Measurements from ENCODE around the gene AKT1S1. TPM values are rescaled to one million over a fixed set of nuclear protein-coding genes. Genes with fewer than 3 reads are reported as not detected.

AKT1S1 gene
- total RNA-seq, 1 experiment from 2014 or later: 65.2 TPM

GRCh38 chr19:49892716-49893115 is 15.6 kb upstream of the AKT1S1 start:
- Mint-ChIP-seq H3K27ac (ENCODE audit: unreplicated experiment) (no peak overlapping the region), H3K4me3 (ENCODE audit: low read depth, unreplicated experiment) (no peak overlapping the region), H3K9me3 (ENCODE audit: low read depth, unreplicated experiment) (no peaks in the 10 kb centered on the region), H3K4me1 (ENCODE audit: low read depth, unreplicated experiment) (peaks cover 18% of the 10 kb centered on the region), H3K36me3 (ENCODE audit: insufficient read depth, unreplicated experiment) (peaks cover 32% of the 10 kb centered on the region), H3K27me3 (ENCODE audit: unreplicated experiment) (peaks cover 17% of the 10 kb centered on the region)
- no TSS peak for BruUV-seq (replicated peaks)
- CTCF ChIA-PET: no interaction called here
- no peak for TF ChIP-seq CTCF (IDR thresholded peaks at IDR 0.05; ENCODE audit: unreplicated experiment)
- no peak for DNase-seq
- intact Hi-C loops (cut with micrococcal nuclease; ENCODE audit: unreplicated experiment): no loop called here

- Mint-ChIP-seq H3K27me3 (ENCODE audit: unreplicated experiment) (peaks cover 17% of the 10 kb centered on the region), H3K4me3 (ENCODE audit: low read depth, unreplicated experiment) (no peak overlapping the region), H3K4me1 (ENCODE audit: low read depth, unreplicated experiment) (peaks cover 5% of the 10 kb centered on the region), H3K27ac (ENCODE audit: unreplicated experiment) (peak overlapping the region; percentile 19), H3K9me3 (ENCODE audit: low read depth, unreplicated experiment) (no peaks in the 10 kb centered on the region), H3K36me3 (ENCODE audit: insufficient read depth, unreplicated experiment) (peaks cover 27% of the 10 kb centered on the region)
- intact Hi-C loops (cut with micrococcal nuclease; ENCODE audit: unreplicated experiment): no loop called here
- no peak for TF ChIP-seq CTCF (IDR thresholded peaks at IDR 0.05; ENCODE audit: unreplicated experiment)
- BruUV-seq (replicated peaks): no TSS peak
- CTCF ChIA-PET: no interaction called here
- DNase-seq: no peak
Observed at GRCh38 chr19:49891393-49891792, 14.2 kb upstream of the AKT1S1 start.

- no peaks in the 10 kb centered on the region for H3K9me3 Mint-ChIP-seq (ENCODE audit: low read depth, unreplicated experiment)
- CTCF ChIA-PET: interaction anchor here (0.7 kb wide), 1 partner anchor 1733 kb away, joined by 10 read pairs; no protein-coding TSS in a partner anchor
- no peaks in the 10 kb centered on the region for H3K4me1 Mint-ChIP-seq (ENCODE audit: low read depth, unreplicated experiment)
- BruUV-seq (replicated peaks): no TSS peak
- intact Hi-C loops (cut with micrococcal nuclease; ENCODE audit: unreplicated experiment): no loop called here
- peak overlapping the region; percentile 19 for H3K27ac Mint-ChIP-seq (ENCODE audit: unreplicated experiment)
- H3K4me3 Mint-ChIP-seq (ENCODE audit: low read depth, unreplicated experiment): no peak overlapping the region
- DNase-seq: no peak
- H3K36me3 Mint-ChIP-seq (ENCODE audit: insufficient read depth, unreplicated experiment): peaks cover 27% of the 10 kb centered on the region
- no peak for TF ChIP-seq CTCF (IDR thresholded peaks at IDR 0.05; ENCODE audit: unreplicated experiment)
- H3K27me3 Mint-ChIP-seq (ENCODE audit: unreplicated experiment): peaks cover 17% of the 10 kb centered on the region
Observed at GRCh38 chr19:49890349-49891311, 13.5 kb upstream of the AKT1S1 start.

GRCh38 chr19:49889687-49890348 is 12.7 kb upstream of the AKT1S1 start:
- intact Hi-C loops (cut with micrococcal nuclease; ENCODE audit: unreplicated experiment): no loop called here
- TF ChIP-seq CTCF (IDR thresholded peaks at IDR 0.05; ENCODE audit: unreplicated experiment): no peak
- H3K4me3 Mint-ChIP-seq (ENCODE audit: low read depth, unreplicated experiment): no peak overlapping the region
- peaks cover 17% of the 10 kb centered on the region for H3K27me3 Mint-ChIP-seq (ENCODE audit: unreplicated experiment)
- DNase-seq: no peak
- no peaks in the 10 kb centered on the region for H3K4me1 Mint-ChIP-seq (ENCODE audit: low read depth, unreplicated experiment)
- CTCF ChIA-PET: interaction anchor here (0.7 kb wide), 1 partner anchor 1732 kb away, joined by 10 read pairs; no protein-coding TSS in a partner anchor
- no peaks in the 10 kb centered on the region for H3K9me3 Mint-ChIP-seq (ENCODE audit: low read depth, unreplicated experiment)
- peaks cover 27% of the 10 kb centered on the region for H3K36me3 Mint-ChIP-seq (ENCODE audit: insufficient read depth, unreplicated experiment)
- H3K27ac Mint-ChIP-seq (ENCODE audit: unreplicated experiment): no peak overlapping the region
- BruUV-seq (replicated peaks): no TSS peak
